ENCODE measurements around the gene GALNT14. TPM values are rescaled to one million over a fixed set of nuclear protein-coding genes. Genes with fewer than 3 reads are reported as not detected.

GALNT14 gene
- total RNA-seq, 1 experiment from 2014 or later, result 6.0 TPM

GRCh38 chr2:31023541-31023940, 114.7 kb downstream of the GALNT14 start (continued):
- TF ChIP-seq, protein P1, sequence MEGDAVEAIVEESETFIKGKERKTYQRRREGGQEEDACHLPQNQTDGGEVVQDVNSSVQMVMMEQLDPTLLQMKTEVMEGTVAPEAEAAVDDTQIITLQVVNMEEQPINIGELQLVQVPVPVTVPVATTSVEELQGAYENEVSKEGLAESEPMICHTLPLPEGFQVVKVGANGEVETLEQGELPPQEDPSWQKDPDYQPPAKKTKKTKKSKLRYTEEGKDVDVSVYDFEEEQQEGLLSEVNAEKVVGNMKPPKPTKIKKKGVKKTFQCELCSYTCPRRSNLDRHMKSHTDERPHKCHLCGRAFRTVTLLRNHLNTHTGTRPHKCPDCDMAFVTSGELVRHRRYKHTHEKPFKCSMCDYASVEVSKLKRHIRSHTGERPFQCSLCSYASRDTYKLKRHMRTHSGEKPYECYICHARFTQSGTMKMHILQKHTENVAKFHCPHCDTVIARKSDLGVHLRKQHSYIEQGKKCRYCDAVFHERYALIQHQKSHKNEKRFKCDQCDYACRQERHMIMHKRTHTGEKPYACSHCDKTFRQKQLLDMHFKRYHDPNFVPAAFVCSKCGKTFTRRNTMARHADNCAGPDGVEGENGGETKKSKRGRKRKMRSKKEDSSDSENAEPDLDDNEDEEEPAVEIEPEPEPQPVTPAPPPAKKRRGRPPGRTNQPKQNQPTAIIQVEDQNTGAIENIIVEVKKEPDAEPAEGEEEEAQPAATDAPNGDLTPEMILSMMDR (IDR thresholded peaks at IDR 0.05), result no peak
- no peak for TF ChIP-seq ZSCAN18 (CRISPR knock-in tag; IDR thresholded peaks at IDR 0.05)
- TF ChIP-seq ZNF219 (CRISPR knock-in tag; IDR thresholded peaks at IDR 0.05; ENCODE audit: borderline replicate concordance), result no peak
- TF ChIP-seq HMGA2 (CRISPR knock-in tag; IDR thresholded peaks at IDR 0.05), result no peak
- no peak for TF ChIP-seq TEAD1 (CRISPR knock-in tag; IDR thresholded peaks at IDR 0.05)
- TF ChIP-seq, protein P2, sequence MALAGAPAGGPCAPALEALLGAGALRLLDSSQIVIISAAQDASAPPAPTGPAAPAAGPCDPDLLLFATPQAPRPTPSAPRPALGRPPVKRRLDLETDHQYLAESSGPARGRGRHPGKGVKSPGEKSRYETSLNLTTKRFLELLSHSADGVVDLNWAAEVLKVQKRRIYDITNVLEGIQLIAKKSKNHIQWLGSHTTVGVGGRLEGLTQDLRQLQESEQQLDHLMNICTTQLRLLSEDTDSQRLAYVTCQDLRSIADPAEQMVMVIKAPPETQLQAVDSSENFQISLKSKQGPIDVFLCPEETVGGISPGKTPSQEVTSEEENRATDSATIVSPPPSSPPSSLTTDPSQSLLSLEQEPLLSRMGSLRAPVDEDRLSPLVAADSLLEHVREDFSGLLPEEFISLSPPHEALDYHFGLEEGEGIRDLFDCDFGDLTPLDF (CRISPR knock-in tag; IDR thresholded peaks at IDR 0.05), result no peak
- no peak for TF ChIP-seq ZNF121 (CRISPR knock-in tag; IDR thresholded peaks at IDR 0.05)

- no peak overlapping the region for H3K4me3 Mint-ChIP-seq
- ATAC-seq (no peak), DNase-seq (ENCODE audit: low spot score) (no peak)
- no peak overlapping the region for H3K27ac Mint-ChIP-seq
- TF ChIP-seq ZNF396 (CRISPR knock-in tag; IDR thresholded peaks at IDR 0.05; ENCODE audit: borderline replicate concordance) (no peak), GRHL2 (CRISPR knock-in tag; IDR thresholded peaks at IDR 0.05; ENCODE audit: insufficient replicate concordance, severe bottlenecking) (no peak), GTF2I (CRISPR knock-in tag; conservative IDR thresholded peaks at IDR 0.05) (no peak), ATF1 (CRISPR knock-in tag; IDR thresholded peaks at IDR 0.05) (no peak)
- TF ChIP-seq, protein P3, sequence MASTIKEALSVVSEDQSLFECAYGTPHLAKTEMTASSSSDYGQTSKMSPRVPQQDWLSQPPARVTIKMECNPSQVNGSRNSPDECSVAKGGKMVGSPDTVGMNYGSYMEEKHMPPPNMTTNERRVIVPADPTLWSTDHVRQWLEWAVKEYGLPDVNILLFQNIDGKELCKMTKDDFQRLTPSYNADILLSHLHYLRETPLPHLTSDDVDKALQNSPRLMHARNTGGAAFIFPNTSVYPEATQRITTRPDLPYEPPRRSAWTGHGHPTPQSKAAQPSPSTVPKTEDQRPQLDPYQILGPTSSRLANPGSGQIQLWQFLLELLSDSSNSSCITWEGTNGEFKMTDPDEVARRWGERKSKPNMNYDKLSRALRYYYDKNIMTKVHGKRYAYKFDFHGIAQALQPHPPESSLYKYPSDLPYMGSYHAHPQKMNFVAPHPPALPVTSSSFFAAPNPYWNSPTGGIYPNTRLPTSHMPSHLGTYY (CRISPR knock-in tag; IDR thresholded peaks at IDR 0.05), result no peak
- TF ChIP-seq, protein P4, sequence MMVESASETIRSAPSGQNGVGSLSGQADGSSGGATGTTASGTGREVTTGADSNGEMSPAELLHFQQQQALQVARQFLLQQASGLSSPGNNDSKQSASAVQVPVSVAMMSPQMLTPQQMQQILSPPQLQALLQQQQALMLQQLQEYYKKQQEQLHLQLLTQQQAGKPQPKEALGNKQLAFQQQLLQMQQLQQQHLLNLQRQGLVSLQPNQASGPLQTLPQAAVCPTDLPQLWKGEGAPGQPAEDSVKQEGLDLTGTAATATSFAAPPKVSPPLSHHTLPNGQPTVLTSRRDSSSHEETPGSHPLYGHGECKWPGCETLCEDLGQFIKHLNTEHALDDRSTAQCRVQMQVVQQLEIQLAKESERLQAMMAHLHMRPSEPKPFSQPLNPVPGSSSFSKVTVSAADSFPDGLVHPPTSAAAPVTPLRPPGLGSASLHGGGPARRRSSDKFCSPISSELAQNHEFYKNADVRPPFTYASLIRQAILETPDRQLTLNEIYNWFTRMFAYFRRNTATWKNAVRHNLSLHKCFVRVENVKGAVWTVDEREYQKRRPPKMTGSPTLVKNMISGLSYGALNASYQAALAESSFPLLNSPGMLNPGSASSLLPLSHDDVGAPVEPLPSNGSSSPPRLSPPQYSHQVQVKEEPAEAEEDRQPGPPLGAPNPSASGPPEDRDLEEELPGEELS (CRISPR knock-in tag; IDR thresholded peaks at IDR 0.05), result no peak
- TF ChIP-seq, protein P5, sequence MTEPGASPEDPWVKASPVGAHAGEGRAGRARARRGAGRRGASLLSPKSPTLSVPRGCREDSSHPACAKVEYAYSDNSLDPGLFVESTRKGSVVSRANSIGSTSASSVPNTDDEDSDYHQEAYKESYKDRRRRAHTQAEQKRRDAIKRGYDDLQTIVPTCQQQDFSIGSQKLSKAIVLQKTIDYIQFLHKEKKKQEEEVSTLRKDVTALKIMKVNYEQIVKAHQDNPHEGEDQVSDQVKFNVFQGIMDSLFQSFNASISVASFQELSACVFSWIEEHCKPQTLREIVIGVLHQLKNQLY (CRISPR knock-in tag; IDR thresholded peaks at IDR 0.05), result no peak
- peaks cover 12% of the 10 kb centered on the region for H3K4me1 Mint-ChIP-seq
- H3K27me3 Mint-ChIP-seq (ENCODE audit: low read depth), result no peaks in the 10 kb centered on the region
- POLR2A ChIA-PET, result no interaction called here
- no peaks in the 10 kb centered on the region for H3K9me3 Mint-ChIP-seq
- CTCF ChIA-PET, result no interaction called here
- H3K36me3 Mint-ChIP-seq, result no peaks in the 10 kb centered on the region
These were observed 117.5 kb downstream of the GALNT14 start for GRCh38 chr2:31020713-31021112.

GRCh38 chr2:31018280-31018679, 120.0 kb downstream of the GALNT14 start:
- Mint-ChIP-seq H3K27me3 (ENCODE audit: low read depth) (no peaks in the 10 kb centered on the region), H3K27ac (no peak overlapping the region), H3K4me3 (no peak overlapping the region), H3K36me3 (no peaks in the 10 kb centered on the region), H3K9me3 (no peaks in the 10 kb centered on the region), H3K4me1 (peaks cover 10% of the 10 kb centered on the region)
- no peak for ATAC-seq
- no peak for DNase-seq (ENCODE audit: low spot score)
- POLR2A ChIA-PET, result no interaction called here
- CTCF ChIA-PET, result no interaction called here
- TF ChIP-seq, protein P6, sequence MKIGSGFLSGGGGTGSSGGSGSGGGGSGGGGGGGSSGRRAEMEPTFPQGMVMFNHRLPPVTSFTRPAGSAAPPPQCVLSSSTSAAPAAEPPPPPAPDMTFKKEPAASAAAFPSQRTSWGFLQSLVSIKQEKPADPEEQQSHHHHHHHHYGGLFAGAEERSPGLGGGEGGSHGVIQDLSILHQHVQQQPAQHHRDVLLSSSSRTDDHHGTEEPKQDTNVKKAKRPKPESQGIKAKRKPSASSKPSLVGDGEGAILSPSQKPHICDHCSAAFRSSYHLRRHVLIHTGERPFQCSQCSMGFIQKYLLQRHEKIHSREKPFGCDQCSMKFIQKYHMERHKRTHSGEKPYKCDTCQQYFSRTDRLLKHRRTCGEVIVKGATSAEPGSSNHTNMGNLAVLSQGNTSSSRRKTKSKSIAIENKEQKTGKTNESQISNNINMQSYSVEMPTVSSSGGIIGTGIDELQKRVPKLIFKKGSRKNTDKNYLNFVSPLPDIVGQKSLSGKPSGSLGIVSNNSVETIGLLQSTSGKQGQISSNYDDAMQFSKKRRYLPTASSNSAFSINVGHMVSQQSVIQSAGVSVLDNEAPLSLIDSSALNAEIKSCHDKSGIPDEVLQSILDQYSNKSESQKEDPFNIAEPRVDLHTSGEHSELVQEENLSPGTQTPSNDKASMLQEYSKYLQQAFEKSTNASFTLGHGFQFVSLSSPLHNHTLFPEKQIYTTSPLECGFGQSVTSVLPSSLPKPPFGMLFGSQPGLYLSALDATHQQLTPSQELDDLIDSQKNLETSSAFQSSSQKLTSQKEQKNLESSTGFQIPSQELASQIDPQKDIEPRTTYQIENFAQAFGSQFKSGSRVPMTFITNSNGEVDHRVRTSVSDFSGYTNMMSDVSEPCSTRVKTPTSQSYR (CRISPR knock-in tag; IDR thresholded peaks at IDR 0.05), result no peak
- TF ChIP-seq SMAD3 (CRISPR knock-in tag; IDR thresholded peaks at IDR 0.05; ENCODE audit: borderline replicate concordance) (no peak), OVOL2 (CRISPR knock-in tag; IDR thresholded peaks at IDR 0.05; ENCODE audit: borderline replicate concordance) (no peak), MYBL2 (CRISPR knock-in tag; IDR thresholded peaks at IDR 0.05) (no peak), SMAD4 (CRISPR knock-in tag; IDR thresholded peaks at IDR 0.05) (no peak), RELA (CRISPR knock-in tag; IDR thresholded peaks at IDR 0.05; ENCODE audit: borderline replicate concordance) (no peak)
- TF ChIP-seq, protein P2 (CRISPR knock-in tag; IDR thresholded peaks at IDR 0.05), result no peak
- TF ChIP-seq, protein P7, sequence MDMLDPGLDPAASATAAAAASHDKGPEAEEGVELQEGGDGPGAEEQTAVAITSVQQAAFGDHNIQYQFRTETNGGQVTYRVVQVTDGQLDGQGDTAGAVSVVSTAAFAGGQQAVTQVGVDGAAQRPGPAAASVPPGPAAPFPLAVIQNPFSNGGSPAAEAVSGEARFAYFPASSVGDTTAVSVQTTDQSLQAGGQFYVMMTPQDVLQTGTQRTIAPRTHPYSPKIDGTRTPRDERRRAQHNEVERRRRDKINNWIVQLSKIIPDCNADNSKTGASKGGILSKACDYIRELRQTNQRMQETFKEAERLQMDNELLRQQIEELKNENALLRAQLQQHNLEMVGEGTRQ (CRISPR knock-in tag; IDR thresholded peaks at IDR 0.05), result no peak
